NCI-H460 (cell line): Measurements from ENCODE around the gene C3orf22. TPM values are rescaled to one million over a fixed set of nuclear protein-coding genes. Genes with fewer than 3 reads are reported as not detected.

ENCODE experiments used
- DNase-seq: peaks from one replicate; pipeline ENCODE4 v3.0.0-alpha.2; 2016; ENCODE audit warnings: low read depth; ENCODE audit errors: extremely low read depth
- total RNA-seq: library from RNA; depleted of rRNA; stranded (reverse); fragments of >200 nt; shearing (Covaris generic); gene quantifications from 2 replicates; pipeline ENCODE4 v1.2.3, GENCODE V29; 2014

The C3orf22 gene
- total RNA-seq, 1 experiment from 2014 or later: not detected

DNA sequence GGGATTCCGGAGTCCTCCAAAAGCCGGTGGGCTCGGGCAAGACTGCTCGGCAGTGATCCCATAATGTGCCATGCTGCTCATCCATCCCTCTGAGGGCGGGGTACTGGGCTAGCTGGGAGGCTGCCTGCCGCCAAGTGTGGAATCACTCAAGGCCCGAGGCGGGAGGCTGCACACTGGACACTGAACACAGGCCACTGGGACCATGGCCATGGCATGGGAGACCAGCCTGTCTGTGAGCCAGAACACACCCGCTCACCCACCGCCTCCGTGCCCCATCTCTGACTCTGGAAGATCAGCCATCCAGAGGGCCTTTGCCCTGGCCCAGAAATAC, 1.4 kb downstream of the C3orf22 start:
- DNase-seq: no peak

DNA sequence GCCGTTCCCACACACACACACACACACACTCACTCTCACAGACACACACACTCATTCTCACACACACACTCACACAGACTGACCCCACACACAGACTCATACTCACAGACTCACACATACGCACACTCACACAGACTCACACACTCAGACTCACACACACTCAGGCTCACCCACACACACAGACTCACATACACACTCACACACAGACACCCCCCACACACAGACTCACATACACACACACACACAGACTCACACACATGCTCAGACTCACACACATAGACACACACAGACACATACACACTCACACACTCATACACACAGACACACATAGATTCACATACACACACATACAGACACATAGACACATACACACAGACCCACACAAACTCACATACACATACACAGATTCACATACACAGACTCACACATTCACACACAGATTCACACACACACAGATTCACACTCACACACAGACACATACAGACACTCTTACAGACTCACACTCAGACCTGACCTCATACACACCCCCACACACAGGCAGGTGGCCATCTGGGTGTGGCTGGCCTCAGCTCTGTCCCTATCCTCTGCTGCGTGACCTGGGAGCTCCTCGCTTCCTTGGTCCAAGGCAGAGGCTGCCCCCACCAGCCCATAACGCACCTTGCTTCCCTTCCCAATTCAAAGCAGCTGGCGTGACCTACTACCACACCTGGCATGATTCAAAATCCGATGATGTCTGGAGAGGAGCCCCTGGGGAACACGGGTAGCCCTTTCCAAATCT, 1.9 kb downstream of the C3orf22 start:
- DNase-seq: no peak

DNA sequence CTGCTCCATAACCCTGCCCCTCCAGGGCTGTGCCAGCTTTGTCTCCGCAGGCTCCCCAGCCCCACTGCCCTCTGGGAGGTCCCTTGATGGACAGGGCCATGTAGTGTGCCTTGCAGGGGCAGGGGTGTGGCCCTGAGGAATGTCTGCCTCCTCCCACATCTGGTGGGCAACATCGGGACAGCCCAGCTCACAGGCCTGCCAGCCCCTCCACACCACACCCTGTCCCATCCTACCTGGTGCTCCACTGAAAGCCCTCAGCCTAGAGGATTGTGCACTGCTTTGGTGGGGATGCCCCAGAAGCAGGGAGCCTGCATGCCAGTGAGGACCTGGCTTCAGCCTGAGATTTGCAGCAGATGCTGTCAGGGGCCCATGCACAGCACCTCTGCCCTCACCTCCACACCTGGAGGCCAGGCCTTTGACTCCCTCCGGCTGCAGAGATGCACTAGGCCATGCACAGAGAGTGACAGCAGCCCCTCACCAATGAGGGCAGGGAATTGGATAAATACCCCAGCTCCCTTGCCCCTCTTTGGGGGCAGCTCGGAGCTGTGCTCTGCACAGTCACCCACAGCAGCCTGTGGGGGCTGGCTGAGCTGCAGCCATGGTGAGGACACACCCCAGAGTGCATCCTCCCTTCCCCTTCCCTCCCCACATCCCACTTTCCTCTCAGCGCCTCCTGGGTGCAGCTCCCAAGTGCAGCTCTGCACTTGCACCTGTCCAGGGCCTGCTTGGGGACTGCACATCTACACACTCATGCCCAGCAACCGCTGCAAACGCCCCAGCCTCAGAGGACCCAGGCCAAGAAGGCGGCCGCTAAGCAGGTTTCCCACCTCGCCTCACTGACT, 2.7 kb downstream of the C3orf22 start:
- no peak for DNase-seq

DNA sequence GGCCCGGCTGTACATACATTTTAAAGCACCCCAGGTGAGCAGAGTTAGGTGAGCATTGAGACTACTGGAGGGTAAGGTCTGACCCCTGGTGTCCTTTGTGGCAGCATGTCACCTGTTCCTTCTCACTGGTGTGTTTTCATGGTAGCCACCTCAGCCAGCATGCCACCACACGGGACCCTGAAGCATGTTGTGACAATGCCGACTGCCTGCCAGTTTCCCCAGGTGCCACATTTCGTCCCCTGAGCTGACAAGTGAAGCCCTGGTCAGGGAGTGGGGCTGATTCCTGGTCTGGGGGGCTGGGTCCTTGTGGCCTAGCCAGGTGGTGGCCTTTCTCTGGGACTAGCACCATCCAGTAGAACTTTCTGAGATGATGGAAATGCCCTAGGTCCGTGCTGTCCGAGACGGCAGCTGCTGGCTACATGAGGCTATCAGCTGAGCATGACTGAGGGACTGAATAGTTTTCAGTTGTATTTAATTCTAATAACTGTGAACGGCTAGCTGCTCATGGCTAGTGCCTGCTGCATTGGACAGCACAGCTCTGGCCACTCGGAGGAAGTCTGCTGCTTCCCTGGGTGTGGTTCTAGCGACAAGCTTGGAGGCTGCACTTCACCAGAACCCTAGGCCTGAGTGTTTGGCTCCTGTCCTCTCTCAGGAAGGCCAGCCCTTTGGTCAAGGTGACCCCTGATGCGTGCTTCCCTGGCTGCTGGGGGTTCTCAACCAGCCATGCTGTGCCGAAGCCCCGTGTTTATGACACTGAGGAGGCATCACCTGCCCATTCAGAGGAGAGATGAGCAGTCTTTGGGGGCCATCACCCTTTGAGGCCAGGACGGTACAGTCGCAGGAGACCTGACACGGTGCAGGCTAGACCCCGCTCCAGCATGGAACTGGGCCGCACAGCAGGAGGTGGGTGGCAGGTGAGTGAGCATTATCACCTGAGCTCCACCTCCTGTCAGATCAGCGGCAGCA, 3.9 kb downstream of the C3orf22 start:
- DNase-seq: no peak

DNA sequence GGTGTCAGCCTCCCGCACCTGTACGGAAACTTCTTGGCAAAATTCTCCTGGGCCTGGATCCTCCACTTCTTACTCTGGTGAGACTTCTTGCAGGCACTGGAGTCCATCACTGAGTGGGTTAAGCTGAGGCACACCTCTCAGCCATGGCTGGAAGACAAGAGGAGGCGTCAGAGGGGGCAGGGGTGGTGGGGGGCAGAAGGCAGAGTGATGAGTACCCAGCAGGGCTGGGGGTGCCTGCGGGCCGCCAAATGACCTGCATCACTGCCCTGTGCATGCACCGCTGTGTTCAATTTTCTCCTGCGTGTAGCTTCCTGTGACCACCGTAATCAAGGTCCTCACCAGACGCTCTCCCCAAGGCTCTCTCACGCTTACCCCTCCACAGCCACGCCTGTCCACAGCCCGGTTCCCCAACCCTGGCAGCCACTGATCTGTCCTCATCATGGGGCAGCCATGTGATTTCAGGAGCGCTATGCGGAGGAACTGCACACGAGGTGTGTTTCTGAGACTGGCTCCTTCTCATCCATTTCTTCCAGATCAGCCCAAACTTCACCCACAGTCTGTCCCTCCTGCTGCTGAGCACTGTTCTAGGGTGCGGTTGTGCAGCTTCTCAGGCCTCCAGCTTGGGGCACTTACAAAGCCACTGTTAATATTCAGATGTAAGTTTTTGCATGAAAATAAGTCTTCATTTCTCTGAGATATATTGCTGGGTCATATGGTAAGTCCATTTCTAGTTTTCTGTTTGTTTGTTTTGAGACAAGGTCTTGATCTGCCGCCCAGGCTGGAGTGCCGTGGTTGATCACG, 5.2 kb downstream of the C3orf22 start:
- no peak for DNase-seq

DNA sequence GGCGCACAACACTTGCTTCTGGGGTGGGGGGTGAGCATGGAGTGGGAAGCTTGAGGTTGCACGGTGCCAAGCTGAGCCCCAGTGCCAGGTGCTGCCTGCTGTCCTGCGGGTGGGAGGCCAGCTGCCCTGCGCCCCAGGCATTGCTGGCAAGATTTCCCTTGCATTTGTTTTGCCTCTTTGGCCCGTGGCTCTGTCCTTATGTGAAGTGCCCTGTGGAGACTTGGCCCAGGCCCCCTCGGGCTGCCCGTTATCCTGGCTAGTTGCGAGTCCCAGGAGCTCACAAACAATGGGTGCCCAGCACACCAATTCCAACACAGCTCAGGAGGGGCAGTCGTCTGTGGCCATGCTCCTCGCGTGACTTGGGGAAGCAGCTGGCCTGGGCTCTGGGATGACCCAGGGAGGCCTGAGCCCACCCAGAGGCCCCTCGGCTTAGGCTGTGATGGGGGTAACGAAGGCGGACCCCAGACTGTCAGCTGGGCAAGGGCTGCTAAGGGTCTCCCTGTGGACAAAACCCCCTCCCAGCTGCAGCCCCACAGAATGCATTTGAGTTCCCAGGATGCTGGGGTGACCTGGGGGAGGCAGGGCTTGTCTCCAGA, 5.9 kb downstream of the C3orf22 start:
- no peak for DNase-seq

DNA sequence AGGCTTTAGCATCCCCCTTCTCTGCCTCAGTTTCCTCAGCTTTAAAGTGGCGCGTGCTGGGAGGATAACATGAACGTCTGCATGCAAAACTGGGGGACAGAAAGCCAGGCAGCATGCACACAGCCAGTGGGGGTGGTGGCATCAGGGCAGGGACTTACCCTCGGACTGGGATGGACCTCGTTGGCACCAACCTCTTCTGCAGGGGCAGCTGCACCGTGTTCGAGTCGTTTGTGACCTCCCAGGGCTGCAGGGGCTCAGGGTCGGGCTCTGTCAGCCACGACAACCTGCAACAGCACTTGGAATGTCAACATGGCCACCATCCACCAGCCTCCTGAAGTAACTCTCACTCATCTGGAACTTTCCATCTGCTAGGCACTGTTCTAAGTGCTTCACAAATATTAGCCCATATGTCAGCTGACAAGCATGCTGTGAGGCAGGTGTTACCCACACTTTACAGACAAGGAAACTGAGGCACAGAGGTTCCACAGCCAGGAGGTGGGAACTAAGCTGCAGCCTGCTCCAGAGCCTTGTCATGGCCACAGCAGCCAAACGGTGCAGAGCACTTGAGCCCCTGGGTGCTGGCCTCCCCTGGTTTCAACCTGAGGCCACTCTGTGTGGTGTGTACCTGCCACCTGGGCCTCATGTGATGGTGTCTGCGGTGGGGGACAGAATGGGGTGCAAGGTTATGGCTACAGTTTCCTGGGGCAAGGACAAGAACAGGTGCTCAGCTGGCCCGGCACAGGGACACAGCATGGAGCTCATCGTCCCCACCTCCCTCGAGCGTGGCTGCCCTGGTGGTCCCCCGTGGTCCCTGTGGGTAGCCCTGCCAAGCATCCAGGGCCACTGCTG, 6.7 kb downstream of the C3orf22 start:
- DNase-seq: no peak

DNA sequence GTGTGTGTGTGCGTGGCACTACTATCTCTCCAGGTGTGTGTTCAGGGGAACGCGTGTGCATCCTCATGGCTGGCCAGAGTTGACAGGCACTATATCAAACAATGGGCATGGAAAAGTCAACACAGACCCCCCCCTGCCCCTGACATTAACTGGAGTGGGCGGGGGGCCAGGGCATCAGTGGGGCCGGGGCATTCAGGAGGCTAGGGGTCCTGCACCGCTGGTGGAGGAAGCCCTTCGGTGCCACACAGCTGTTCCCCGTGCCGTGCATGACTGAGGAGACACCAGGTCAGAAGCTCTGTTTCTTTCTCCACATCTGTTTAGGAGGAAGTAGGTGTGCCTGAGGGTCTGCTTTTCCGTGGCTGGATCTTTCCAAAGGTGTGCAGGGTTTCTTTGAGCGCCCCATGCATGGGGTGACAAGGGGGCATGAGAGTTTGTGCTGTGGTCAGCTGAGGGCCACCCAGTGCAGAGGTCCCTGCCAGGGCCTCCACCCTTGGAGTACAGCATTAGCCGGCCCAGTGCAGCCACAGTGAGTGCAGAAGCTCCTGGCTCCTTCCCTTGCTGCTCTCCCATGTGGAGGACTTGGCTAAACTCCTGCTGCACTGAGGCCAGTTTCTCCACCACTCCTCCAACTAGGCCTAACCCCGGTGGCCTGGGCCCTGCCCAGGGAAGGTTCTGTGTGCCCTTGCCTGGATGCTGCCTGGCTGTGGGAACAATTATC, 7.5 kb downstream of the C3orf22 start:
- no peak for DNase-seq

DNA sequence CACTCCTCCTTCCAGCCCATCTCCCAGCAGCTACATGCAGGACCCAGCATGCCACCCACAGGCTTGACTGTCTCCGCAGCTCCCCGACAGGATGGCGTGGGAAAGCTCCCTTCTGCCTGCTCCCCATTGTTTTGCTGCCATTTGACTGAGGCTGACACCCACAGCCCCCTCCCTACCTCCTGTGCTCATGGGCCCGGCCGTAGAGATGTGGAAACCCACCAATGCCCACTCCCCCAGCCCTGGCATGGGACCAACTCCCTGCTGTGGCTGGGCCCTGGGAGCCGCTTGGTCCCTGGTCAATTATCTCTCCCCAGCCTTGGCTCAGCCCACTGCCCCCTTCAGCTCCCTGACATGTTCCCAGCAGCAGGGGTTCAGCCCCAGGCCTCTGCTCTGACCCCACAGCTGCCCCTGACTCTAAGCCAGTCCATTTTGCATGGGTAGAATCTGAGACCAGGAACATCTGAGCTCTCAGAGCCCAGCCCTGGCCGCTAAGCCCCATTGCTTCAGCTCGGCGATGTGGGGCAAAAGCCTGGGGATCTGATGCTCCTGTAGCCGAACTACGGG, 8.2 kb downstream of the C3orf22 start:
- no peak for DNase-seq

DNA sequence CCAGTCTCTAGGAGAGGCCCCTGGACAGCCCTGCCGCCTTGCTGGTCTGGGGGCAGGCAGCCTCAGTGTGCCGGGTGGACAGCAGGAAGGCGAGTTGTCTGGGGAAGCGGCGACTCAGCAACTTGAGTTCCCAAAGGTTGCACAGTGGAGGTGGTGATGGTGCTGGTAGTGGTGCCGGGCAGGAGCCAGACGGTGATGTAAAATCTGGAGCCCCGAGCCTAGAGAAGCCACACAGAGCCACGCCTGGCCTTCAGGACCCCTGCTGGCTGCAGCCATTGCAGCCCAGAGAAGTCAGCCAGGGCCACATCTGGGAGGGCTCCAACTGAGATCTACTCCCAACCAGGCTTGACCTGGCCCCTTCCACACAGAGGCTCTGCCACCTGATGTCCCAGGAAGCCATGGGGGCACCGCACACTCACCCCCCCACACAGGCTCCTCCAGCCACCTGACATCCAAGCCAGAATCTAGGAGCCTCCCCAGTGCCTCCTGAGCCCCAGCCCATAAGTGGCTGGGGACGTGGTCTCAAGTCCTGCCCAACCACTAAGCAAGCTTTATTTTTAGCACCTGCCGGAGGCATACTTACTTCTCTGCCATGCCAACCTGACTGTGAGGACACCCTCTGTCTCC, 8.8 kb downstream of the C3orf22 start:
- DNase-seq: no peak

DNA sequence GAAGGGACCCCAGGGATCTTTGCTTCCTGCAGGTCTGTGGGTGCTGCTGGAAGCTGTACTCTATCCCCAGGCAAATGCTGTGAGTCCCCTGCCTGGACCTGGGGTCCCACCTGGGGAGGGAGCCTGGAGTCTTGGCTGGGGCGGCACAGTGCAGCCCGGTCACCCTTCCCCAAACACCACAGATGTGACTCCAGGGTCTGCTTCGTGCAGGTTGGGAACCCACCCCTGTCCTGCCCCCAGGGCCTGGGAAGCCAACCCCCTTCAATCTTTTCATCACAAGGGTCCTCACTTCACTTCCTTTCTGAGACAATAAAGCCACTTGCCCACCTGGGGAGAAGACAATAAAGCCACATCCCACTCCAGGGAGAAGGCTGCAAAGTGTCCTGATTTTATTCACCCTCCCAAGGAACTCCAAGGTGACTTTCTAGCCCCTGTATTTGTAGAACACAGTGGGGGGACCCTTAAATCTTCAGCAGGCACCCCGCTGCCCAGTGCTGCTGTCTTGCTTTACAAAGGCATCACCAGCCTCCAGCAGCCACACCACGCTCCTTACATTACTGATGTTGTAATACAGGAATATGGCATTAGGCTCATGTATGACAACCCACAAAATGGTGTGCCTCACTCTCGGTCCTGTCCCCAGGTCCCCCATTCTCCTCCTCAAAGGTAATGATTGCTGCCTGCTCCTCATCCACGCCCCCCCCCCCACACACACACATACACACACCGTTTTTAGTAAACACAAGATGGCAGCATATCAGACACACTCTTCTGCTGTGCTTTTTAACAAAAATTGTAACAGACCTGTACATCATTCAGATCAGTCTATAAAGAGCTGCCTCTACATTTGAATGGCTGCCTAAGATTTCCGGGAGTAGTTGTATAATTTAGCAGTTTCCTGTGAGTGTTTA, 9.9 kb downstream of the C3orf22 start:
- DNase-seq: no peak

DNA sequence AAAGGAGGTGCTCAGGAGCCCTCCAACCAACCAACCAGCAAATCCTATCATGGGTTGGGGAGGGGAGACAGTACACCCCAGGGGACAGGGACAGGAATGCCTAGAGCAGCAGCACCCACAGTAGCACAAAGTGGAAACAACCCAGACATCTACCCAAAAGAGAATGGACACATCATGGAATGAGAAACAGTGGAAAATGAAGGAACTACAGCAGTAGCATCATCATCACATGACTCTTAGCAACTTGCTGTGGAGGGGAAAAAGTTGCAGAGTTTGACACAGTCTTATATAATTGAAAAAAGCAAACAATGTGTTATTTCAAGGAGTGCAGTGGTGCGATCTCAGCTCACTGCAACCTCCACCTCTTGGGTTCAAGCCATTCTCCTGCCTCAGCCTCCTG, 11.0 kb downstream of the C3orf22 start:
- no peak for DNase-seq

DNA sequence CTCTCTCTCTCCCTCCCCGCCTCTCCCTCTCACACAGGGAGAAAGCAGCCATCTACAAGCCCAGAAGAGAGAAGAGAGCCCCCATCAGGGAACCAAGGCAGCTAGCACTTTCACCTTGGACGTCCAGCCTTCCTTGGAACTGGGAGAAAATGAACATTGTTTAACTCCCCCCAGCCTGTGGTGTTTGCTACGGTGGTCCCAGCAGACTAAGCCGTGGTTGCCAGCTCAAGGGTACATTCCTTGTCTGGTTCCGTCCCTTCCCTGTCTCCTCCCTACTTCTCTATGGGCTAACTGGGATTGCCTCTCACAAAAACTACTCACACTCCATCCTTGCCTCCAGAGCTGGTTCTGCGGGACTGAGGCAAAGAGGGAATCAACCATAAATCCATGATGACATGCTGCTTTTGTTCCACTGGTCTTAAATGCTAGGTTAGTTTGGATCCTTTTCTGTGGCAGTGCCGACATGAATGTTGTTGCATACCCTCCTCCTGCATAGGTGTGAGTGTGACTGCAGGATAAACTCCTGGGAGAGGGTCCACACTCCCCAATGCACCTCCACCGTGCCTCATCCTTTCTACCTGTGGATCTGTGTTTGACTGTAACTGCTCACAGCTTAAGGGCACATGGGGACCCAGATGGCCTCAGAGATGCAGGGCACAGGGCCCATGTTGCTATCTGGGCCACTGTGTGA, 12.0 kb downstream of the C3orf22 start:
- no peak for DNase-seq

DNA sequence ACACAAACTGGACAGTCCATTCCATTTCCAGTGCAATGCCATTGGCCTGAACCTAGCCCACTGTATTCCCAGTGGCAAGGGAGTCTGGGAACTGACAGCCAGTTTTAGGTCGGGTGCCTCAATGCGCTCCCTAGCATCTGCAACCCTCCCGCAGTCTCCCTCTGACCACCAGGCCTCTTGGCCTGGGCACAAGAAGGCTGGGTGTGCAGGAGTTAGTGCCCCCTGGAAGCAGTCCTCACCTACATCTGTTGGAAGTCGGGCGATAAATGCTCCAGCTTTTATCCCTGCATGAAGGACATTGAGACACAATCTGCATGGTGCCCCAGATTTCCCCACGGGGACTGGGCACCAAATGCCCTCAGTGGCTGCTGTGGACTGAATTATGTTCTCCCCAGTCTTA, 12.7 kb downstream of the C3orf22 start:
- no peak for DNase-seq

DNA sequence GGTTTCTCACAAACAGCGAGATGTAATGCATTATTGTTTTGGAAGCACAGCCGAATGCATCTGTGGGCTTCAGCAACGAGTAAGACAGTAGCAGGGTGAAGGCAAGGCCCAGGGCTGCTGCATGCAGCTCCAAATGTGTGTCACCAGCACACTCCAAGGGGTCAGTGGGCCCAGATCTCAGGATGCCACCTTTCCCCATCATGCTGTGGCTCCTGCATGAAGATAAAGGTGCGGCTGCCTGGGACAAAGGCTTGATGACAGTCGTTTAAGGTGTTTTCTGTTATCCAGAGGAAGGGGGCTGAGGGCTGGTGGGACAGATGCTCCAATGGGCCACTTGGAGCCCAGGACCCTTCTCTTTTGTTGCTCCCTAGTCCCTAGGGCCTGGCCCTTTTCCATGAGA, 13.2 kb downstream of the C3orf22 start:
- no peak for DNase-seq
